HL-60 (cell line): ENCODE results near the gene VPS51.
A peak's percentile ranks its signal among the peaks of the same experiment; 100 is the strongest.

Experiments
- DNase-seq, 2 experiments: peaks; one replicate each; pipeline ENCODE4 v3.0.0-alpha.2; 2010 to 2020; ENCODE audit warnings: low read depth in 1 of 2, low spot score in 1 of 2
- H3K27ac ChIP-seq: fragments of 250-450 bp; sonication (Bioruptor Pico); replicated peaks from 2 replicates; pipeline ENCODE4 v1.5.1; 2020; ENCODE audit warnings: mild to moderate bottlenecking, moderate library complexity
- H3K27me3 ChIP-seq: fragments of 250-450 bp; sonication (Bioruptor Pico); 2 replicates; pipeline ENCODE4 v1.5.1; 2021; ENCODE audit warnings: mild to moderate bottlenecking, moderate library complexity; ENCODE audit not compliant: insufficient read depth, poor library complexity, severe bottlenecking
- H3K4me3 ChIP-seq: replicated peaks from 2 replicates; pipeline ENCODE4 v1.5.1; 2011; ENCODE audit warnings: mild to moderate bottlenecking, control low read depth, low read length; ENCODE audit not compliant: insufficient read depth
- GABPA ChIP-seq: IDR thresholded peaks from 2 replicates; pipeline ENCODE4 v1.6.1; 2012; ENCODE audit warnings: low read depth
- POLR2AphosphoS5 ChIP-seq: IDR thresholded peaks from 2 replicates; pipeline ENCODE4 v1.6.1; 2012; ENCODE audit warnings: low read depth
- SPI1 ChIP-seq: IDR thresholded peaks from 2 replicates; pipeline ENCODE4 v1.6.1; 2012; ENCODE audit warnings: low read depth, mild to moderate bottlenecking, borderline replicate concordance
- TF ChIP-seq, protein P1 (sequence below): IDR thresholded peaks from one replicate; pipeline ENCODE4 v1.5.1; 2011; ENCODE audit warnings: low read length, control low read depth, inconsistent platforms; ENCODE audit not compliant: insufficient read depth
- TF ChIP-seq, protein P2 (sequence below): IDR thresholded peaks from 2 replicates; pipeline ENCODE4 v1.6.1; 2012; ENCODE audit warnings: low read depth; ENCODE audit not compliant: insufficient replicate concordance

Gene VPS51

DNA sequence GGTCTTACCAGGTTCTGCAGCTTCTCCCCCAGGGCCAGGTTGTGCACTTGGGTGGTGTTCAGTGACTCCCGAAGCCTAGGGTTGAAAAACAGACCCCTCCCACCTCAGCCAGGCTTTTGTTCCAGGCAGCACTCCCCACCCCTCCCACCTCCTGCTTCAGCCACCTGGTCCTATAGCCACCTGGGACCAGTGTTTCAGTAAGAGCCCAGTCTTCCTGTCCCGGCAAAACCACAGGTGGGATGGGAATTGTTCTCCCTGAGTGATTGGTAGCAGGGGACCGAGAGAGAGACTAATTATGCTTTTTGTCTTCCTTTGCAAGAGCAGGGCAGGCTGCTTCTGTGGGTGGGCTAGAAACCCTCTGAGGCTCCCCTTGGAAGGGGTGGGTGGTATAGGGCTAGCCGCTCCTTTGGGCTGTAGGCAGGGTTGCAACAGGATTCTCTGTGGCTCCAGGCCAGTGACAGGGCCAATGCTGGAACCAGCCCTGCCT is 29.2 kb upstream of the VPS51 start:
- Histone ChIP-seq H3K4me3 (no peak overlapping the region), H3K27ac (no peak overlapping the region), H3K27me3 (no peaks in the 10 kb centered on the region)
- no peak for DNase-seq
- no peak for TF ChIP-seq SPI1
- TF ChIP-seq, protein P1, sequence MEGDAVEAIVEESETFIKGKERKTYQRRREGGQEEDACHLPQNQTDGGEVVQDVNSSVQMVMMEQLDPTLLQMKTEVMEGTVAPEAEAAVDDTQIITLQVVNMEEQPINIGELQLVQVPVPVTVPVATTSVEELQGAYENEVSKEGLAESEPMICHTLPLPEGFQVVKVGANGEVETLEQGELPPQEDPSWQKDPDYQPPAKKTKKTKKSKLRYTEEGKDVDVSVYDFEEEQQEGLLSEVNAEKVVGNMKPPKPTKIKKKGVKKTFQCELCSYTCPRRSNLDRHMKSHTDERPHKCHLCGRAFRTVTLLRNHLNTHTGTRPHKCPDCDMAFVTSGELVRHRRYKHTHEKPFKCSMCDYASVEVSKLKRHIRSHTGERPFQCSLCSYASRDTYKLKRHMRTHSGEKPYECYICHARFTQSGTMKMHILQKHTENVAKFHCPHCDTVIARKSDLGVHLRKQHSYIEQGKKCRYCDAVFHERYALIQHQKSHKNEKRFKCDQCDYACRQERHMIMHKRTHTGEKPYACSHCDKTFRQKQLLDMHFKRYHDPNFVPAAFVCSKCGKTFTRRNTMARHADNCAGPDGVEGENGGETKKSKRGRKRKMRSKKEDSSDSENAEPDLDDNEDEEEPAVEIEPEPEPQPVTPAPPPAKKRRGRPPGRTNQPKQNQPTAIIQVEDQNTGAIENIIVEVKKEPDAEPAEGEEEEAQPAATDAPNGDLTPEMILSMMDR = no peak
- TF ChIP-seq, protein P2, sequence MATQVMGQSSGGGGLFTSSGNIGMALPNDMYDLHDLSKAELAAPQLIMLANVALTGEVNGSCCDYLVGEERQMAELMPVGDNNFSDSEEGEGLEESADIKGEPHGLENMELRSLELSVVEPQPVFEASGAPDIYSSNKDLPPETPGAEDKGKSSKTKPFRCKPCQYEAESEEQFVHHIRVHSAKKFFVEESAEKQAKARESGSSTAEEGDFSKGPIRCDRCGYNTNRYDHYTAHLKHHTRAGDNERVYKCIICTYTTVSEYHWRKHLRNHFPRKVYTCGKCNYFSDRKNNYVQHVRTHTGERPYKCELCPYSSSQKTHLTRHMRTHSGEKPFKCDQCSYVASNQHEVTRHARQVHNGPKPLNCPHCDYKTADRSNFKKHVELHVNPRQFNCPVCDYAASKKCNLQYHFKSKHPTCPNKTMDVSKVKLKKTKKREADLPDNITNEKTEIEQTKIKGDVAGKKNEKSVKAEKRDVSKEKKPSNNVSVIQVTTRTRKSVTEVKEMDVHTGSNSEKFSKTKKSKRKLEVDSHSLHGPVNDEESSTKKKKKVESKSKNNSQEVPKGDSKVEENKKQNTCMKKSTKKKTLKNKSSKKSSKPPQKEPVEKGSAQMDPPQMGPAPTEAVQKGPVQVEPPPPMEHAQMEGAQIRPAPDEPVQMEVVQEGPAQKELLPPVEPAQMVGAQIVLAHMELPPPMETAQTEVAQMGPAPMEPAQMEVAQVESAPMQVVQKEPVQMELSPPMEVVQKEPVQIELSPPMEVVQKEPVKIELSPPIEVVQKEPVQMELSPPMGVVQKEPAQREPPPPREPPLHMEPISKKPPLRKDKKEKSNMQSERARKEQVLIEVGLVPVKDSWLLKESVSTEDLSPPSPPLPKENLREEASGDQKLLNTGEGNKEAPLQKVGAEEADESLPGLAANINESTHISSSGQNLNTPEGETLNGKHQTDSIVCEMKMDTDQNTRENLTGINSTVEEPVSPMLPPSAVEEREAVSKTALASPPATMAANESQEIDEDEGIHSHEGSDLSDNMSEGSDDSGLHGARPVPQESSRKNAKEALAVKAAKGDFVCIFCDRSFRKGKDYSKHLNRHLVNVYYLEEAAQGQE = no peak
- no peak for TF ChIP-seq GABPA
- no peak for TF ChIP-seq POLR2AphosphoS5

DNA sequence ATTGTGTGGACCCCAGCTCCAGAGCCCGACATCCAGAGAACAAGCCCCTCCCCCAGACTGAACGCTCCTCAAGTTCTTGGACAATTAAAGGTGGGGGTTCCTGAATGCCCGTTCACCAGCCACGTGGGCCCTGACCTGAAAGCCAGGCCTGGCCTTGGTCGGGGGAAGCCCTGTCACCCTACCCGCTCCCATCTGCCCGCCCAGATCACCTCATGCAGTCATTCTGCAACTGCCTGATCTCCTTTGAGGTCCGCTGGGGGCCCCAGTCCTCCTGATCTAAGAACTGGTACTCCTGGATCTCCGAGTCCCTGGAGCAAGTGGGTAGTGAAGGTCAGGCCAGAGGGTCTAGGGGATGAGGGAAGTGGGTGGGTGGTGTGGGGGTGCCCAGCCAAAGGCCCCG is 28.6 kb upstream of the VPS51 start:
- Histone ChIP-seq H3K4me3 (no peak overlapping the region), H3K27me3 (no peaks in the 10 kb centered on the region), H3K27ac (no peak overlapping the region)
- TF ChIP-seq POLR2AphosphoS5 (no peak), SPI1 (no peak), GABPA (no peak)
- TF ChIP-seq, protein P1 = no peak
- TF ChIP-seq, protein P2 = no peak
- no peak for DNase-seq

DNA sequence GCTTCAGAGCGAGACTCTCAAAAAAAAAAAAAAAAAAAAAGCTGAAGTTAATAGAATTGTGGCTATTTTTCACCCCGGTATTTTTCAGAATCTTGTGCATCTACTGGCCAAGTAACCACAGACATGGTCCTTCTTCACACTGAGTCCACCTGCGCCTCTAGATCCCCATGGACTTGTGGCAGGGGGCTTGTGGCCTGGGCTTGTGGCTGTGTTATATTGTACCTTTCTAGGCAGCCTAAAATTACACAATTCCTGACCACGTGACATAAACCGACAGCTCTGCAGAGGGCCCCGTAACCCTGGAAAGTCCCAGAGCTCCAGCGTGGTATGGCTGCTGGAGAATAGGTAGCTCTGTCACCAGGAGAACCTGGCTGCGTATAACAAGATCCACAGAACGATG is 26.8 kb upstream of the VPS51 start:
- Histone ChIP-seq H3K27me3 (no peaks in the 10 kb centered on the region), H3K27ac (no peak overlapping the region), H3K4me3 (no peak overlapping the region)
- peak; percentile 49 to 66 for DNase-seq
- TF ChIP-seq GABPA = no peak
- TF ChIP-seq, protein P2 = no peak
- TF ChIP-seq, protein P1 = no peak
- no peak for TF ChIP-seq POLR2AphosphoS5
- no peak for TF ChIP-seq SPI1
